Liver (tissue), 9 donors: ENCODE measurements around the gene TTC7B. TPM values are rescaled to one million over a fixed set of nuclear protein-coding genes. Genes with fewer than 3 reads are reported as not detected.

Experiments used
- DNase-seq: peaks from one replicate; pipeline ENCODE4 v3.0.0-alpha.2; 2017; ENCODE audit warnings: low spot score
- H3K27ac ChIP-seq, 2 donors: one replicate each; pipeline ENCODE4 v1.7.0; 2013; ENCODE audit warnings: inconsistent platforms in 2 of 2, low read length in 2 of 2, control low read depth in 1 of 2, low read depth in 1 of 2, mild to moderate bottlenecking in 1 of 2
- H3K27me3 ChIP-seq, 4 donors: one replicate each; pipeline versions ENCODE4 v1.6.1 to v1.7.0; 2013; ENCODE audit warnings: low read length in 3 of 4, inconsistent platforms in 1 of 4, mild to moderate bottlenecking in 1 of 4, moderate library complexity in 1 of 4; ENCODE audit not compliant: control insufficient read depth in 4 of 4, insufficient read depth in 4 of 4
- H3K36me3 ChIP-seq, 4 donors: one replicate each; pipeline versions ENCODE4 v1.6.1 to v1.7.0; 2013; ENCODE audit warnings: low read length in 3 of 4, mild to moderate bottlenecking in 3 of 4, low read depth in 1 of 4, moderate library complexity in 1 of 4; ENCODE audit not compliant: control insufficient read depth in 4 of 4, insufficient read depth in 3 of 4
- H3K4me1 ChIP-seq, 4 donors: one replicate each; pipeline versions ENCODE4 v1.6.1 to v1.7.0; 2013; ENCODE audit warnings: low read length in 3 of 4, mild to moderate bottlenecking in 3 of 4, moderate library complexity in 1 of 4; ENCODE audit not compliant: control insufficient read depth in 4 of 4, insufficient read depth in 4 of 4
- H3K4me3 ChIP-seq, 3 donors: one replicate each; pipeline versions ENCODE4 v1.6.1 to v1.7.0; 2013; ENCODE audit warnings: low read length in 3 of 3, control low read depth in 1 of 3, low read depth in 1 of 3, mild to moderate bottlenecking in 1 of 3
- H3K9ac ChIP-seq, 2 donors: one replicate each; pipeline ENCODE4 v1.7.0; 2013; ENCODE audit warnings: low read length in 2 of 2, mild to moderate bottlenecking in 2 of 2, moderate library complexity in 2 of 2, control low read depth in 1 of 2, low read depth in 1 of 2
- H3K9me3 ChIP-seq, 4 donors: one replicate each; pipeline versions ENCODE4 v1.6.1 to v1.7.0; 2013; ENCODE audit warnings: low read length in 3 of 4; ENCODE audit not compliant: control insufficient read depth in 4 of 4
- FOXA1 ChIP-seq: IDR thresholded peaks from 2 replicates; pipeline ENCODE4 v1.6.1; 2016; ENCODE audit warnings: antibody characterized with exemption
- HNF4A ChIP-seq, 2 donors: conservative IDR thresholded peaks; 2 replicates each; pipeline ENCODE4 v1.6.1; 2016; ENCODE audit warnings: antibody characterized with exemption in 2 of 2, mild to moderate bottlenecking in 2 of 2
- HNF4G ChIP-seq: IDR thresholded peaks from 2 replicates; pipeline ENCODE4 v1.6.1; 2016; ENCODE audit warnings: antibody characterized with exemption
- RAD21 ChIP-seq, 2 donors: IDR thresholded peaks; 2 replicates each; pipeline ENCODE4 v1.6.1; 2016; ENCODE audit warnings: antibody characterized with exemption in 2 of 2, mild to moderate bottlenecking in 2 of 2
- RXRA ChIP-seq, 2 donors: IDR thresholded peaks; 2 replicates each; pipeline ENCODE4 v1.6.1; 2017 to 2018; ENCODE audit warnings: antibody characterized with exemption in 2 of 2, mild to moderate bottlenecking in 1 of 2
- SP1 ChIP-seq: IDR thresholded peaks from 2 replicates; pipeline ENCODE4 v1.6.1; 2018; ENCODE audit warnings: antibody characterized with exemption, mild to moderate bottlenecking
- TAF1 ChIP-seq: conservative IDR thresholded peaks from 2 replicates; pipeline ENCODE4 v1.6.1; 2016; ENCODE audit warnings: antibody characterized with exemption, mild to moderate bottlenecking
- ZBTB33 ChIP-seq: IDR thresholded peaks from 2 replicates; pipeline ENCODE4 v1.6.1; 2016; ENCODE audit warnings: antibody characterized with exemption
- WGBS: extraction: QIAGEN DNeasy Blood & Tissue Kit; methylation state at CpG from one replicate; pipeline ENCODE4 v1.1.7; 2013; 5-methylcytosine and 5-hydroxymethylcytosine counted together
- polyA plus RNA-seq, 2 donors: library from polyadenylated mRNA; stranded (reverse) in 1 of 2; unstranded in 1 of 2; fragments of 200-250 nt in 1 of 2; fragments of >200 nt in 1 of 2; fragmentation: Nextera tagmentation in 1 of 2; extraction: Ambion mirVana in 1 of 2; gene quantifications; one replicate each; pipeline versions ENCODE4 v1.2.1 to v1.2.3, GENCODE V29; 2013 to 2015
- total RNA-seq, 2 donors: library from RNA; depleted of rRNA; stranded (reverse); fragments of >200 nt; gene quantifications; one replicate each; pipeline ENCODE4 v1.2.3, GENCODE V29; 2014
- TF ChIP-seq, protein P1 (sequence below): IDR thresholded peaks from 2 replicates; pipeline ENCODE4 v1.6.1; 2016; ENCODE audit warnings: antibody characterized with exemption
- TF ChIP-seq, protein P2 (sequence below): IDR thresholded peaks from 2 replicates; pipeline ENCODE4 v1.6.1; 2016; ENCODE audit warnings: antibody characterized with exemption, mild to moderate bottlenecking
- donor health status: healthy.
- donor health status: healthy.
- donor health status: healthy.
- donor health status: healthy.
- donor health status: healthy.

TTC7B gene
- total and polyA plus RNA-seq, 4 donors, result 9.1 to 31.0 (median 12.5) TPM

GRCh38 chr14:90795744-90796143 lies 20.5 kb downstream of the TTC7B start:
- DNase-seq, result no peak
- H3K27me3 ChIP-seq, result no peaks in the 10 kb centered on the region
- WGBS, result 78% methylated on average over 8 of the region's 8 CpGs
- no peak overlapping the region for H3K27ac ChIP-seq
- no peak overlapping the region for H3K9ac ChIP-seq
- TF ChIP-seq HNF4G, result no peak
- TF ChIP-seq FOXA1, result no peak
- TF ChIP-seq, protein P1, sequence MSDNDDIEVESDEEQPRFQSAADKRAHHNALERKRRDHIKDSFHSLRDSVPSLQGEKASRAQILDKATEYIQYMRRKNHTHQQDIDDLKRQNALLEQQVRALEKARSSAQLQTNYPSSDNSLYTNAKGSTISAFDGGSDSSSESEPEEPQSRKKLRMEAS, result no peak
- TF ChIP-seq TAF1, result no peak
- H3K36me3 ChIP-seq, result no peaks in the 10 kb centered on the region
- no peaks in the 10 kb centered on the region for H3K9me3 ChIP-seq
- H3K4me3 ChIP-seq, result no peak overlapping the region
- H3K4me1 ChIP-seq, result peaks cover 0 to 3% (median 2%) of the 10 kb centered on the region in 4 donors

DNA sequence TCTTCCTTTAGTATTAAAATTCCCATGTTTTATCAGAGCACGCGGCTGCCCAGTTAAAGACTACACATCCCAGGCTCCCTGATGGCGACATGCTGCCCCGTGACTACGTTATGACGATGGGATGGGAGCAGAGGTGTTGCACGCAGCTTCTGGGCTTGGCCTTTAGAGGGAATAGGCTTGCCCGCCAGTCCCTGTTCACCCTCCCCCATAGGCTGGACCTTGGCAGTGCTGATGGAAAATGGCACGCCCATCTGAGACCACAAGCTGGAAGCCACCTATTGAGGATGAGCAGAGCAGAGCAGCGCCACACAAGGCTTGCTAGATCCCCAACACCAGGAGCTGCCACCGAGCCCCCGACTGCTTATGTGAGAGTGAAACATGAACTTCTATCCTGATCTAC lies 24.7 kb downstream of the TTC7B start:
- H3K27ac ChIP-seq, result no peak overlapping the region
- H3K4me3 ChIP-seq, result no peak overlapping the region
- no peak overlapping the region for H3K9ac ChIP-seq
- peaks cover 0 to 4% (median 2%) of the 10 kb centered on the region in 4 donors for H3K4me1 ChIP-seq
- no peaks in the 10 kb centered on the region for H3K36me3 ChIP-seq
- no peak for DNase-seq
- TF ChIP-seq, protein P1, result no peak
- TF ChIP-seq FOXA1 (no peak), RAD21 (IDR thresholded peaks at IDR 0.05) (no peak), ZBTB33 (no peak), SP1 (no peak), RXRA (IDR thresholded peaks at IDR 0.05) (no peak)
- TF ChIP-seq, protein P2, sequence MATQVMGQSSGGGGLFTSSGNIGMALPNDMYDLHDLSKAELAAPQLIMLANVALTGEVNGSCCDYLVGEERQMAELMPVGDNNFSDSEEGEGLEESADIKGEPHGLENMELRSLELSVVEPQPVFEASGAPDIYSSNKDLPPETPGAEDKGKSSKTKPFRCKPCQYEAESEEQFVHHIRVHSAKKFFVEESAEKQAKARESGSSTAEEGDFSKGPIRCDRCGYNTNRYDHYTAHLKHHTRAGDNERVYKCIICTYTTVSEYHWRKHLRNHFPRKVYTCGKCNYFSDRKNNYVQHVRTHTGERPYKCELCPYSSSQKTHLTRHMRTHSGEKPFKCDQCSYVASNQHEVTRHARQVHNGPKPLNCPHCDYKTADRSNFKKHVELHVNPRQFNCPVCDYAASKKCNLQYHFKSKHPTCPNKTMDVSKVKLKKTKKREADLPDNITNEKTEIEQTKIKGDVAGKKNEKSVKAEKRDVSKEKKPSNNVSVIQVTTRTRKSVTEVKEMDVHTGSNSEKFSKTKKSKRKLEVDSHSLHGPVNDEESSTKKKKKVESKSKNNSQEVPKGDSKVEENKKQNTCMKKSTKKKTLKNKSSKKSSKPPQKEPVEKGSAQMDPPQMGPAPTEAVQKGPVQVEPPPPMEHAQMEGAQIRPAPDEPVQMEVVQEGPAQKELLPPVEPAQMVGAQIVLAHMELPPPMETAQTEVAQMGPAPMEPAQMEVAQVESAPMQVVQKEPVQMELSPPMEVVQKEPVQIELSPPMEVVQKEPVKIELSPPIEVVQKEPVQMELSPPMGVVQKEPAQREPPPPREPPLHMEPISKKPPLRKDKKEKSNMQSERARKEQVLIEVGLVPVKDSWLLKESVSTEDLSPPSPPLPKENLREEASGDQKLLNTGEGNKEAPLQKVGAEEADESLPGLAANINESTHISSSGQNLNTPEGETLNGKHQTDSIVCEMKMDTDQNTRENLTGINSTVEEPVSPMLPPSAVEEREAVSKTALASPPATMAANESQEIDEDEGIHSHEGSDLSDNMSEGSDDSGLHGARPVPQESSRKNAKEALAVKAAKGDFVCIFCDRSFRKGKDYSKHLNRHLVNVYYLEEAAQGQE, result no peak
- no peaks in the 10 kb centered on the region for H3K9me3 ChIP-seq
- H3K27me3 ChIP-seq, result no peaks in the 10 kb centered on the region
- WGBS, result 95% methylated on average over 12 of the region's 12 CpGs

- DNase-seq, result no peak
- H3K27me3 ChIP-seq, result no peaks in the 10 kb centered on the region
- no peak overlapping the region for H3K9ac ChIP-seq
- H3K4me1 ChIP-seq, result peaks cover 0 to 4% (median 0%) of the 10 kb centered on the region in 4 donors
- TF ChIP-seq, protein P1, result no peak
- peak; percentile 34 to 36 for TF ChIP-seq HNF4A (conservative IDR thresholded peaks at IDR 0.05)
- H3K9me3 ChIP-seq, result no peaks in the 10 kb centered on the region
- 67% methylated on average over 7 of the region's 7 CpGs for WGBS
- H3K4me3 ChIP-seq, result no peak overlapping the region
- peaks cover 0 to 5% (median 0%) of the 10 kb centered on the region in 4 donors for H3K36me3 ChIP-seq
- H3K27ac ChIP-seq, result no peak overlapping the region
These were observed 28.2 kb downstream of the TTC7B start for GRCh38 chr14:90788031-90788430.
